ENCODE data around the gene JAZF1. TPM values are rescaled to one million over a fixed set of nuclear protein-coding genes. Genes with fewer than 3 reads are reported as not detected.

Gene JAZF1
- total RNA-seq, 1 experiment from 2014 or later: 3.4 TPM

DNA sequence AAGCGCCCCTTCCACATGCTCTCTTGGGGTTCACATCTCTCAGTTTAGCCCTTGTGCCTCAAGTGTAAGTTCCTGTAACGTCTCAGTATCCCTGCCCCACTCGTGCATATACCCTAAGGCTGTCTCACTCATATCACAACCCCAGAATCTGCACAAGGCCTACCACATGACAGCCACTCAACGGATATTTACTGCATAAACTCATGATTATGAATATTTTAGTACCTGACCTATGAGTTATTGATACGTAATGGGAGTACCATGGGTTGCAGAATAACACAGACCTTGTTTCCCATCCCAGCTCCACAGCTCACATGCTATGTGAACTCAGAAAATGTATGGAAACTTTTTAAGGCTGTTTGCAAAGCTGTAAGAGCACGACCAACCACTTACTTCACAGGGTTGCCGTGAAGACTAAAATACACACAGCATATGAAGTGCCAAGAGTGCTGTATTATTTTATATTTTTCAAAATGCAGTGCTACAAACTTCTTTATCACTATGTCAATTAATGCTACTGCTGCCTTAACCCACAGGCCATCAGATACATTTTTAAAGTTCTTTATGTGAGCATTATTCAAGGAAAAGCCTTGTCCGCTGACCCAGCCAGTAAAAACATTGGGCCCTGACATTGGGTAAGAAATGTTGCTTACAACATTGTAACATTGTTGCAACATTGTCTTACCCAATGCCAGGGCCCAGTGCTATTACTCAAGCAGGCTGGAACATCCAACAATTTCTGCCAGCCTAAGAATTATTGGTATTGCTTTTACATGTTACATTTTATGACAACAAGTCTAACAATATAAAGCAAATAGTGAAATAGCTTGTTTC is 97.2 kb downstream of the JAZF1 start:
- H3K4me2 ChIP-seq (ENCODE audit: low read length): no peak overlapping the region
- RAD21 ChIA-PET (ENCODE audit: low non-redundant PET in 1 of 2, low total read pairs in 2 of 2, uncharacterized antibody in 2 of 2, unreplicated experiment in 2 of 2): no interaction called here
- H3K4me3 ChIP-seq (replicated peaks in 1 of 2; ENCODE audit: low read depth in 1 of 2, low read length in 2 of 2): no peak overlapping the region
- ATAC-seq (no peak), DNase-seq (ENCODE audit: low read depth, low spot score) (no peak)
- no TSS peak for BruUV-seq (replicated peaks)
- POLR2A ChIA-PET: no interaction called here
- no peaks in the 10 kb centered on the region for H3K79me2 ChIP-seq (ENCODE audit: insufficient read depth, low read length)
- H3K9me2 ChIP-seq (ENCODE audit: insufficient read depth): no peaks in the 10 kb centered on the region
- H3K4me1 ChIP-seq (ENCODE audit: control insufficient read depth in 1 of 2, insufficient read depth in 2 of 2, low read length in 2 of 2): no peaks in the 10 kb centered on the region
- no peak overlapping the region for H2AFZ ChIP-seq (ENCODE audit: low read depth, low read length, poor library complexity, severe bottlenecking)
- H4K20me1 ChIP-seq (ENCODE audit: insufficient read depth): no peaks in the 10 kb centered on the region
- no peaks in the 10 kb centered on the region for H3K36me3 ChIP-seq (ENCODE audit: control insufficient read depth in 1 of 2, insufficient read depth in 2 of 2, low read length in 2 of 2)
- H3K9ac ChIP-seq (ENCODE audit: low read length): no peak overlapping the region
- CTCF ChIA-PET: interaction anchor here (1.3 to 3.3 kb wide), 4 partner anchors 10 to 22 kb away, joined by 3 to 11 read pairs (median 4); no protein-coding TSS in a partner anchor
- H3K9me3 ChIP-seq (ENCODE audit: control insufficient read depth in 1 of 2, insufficient read depth in 1 of 2, low read depth in 1 of 2, low read length in 2 of 2): no peaks in the 10 kb centered on the region
- TF ChIP-seq SRF (IDR thresholded peaks at IDR 0.05; ENCODE audit: low read depth) (no peak), EGR1 (IDR thresholded peaks at IDR 0.05; ENCODE audit: low read depth) (no peak), JUND (IDR thresholded peaks at IDR 0.05) (no peak), RAD21 (IDR thresholded peaks at IDR 0.05; ENCODE audit: low read depth) (no peak), CEBPB (IDR thresholded peaks at IDR 0.05; ENCODE audit: low read depth) (no peak), CBX3 (IDR thresholded peaks at IDR 0.05; ENCODE audit: low read depth) (no peak), FOSL1 (IDR thresholded peaks at IDR 0.05; ENCODE audit: low read depth) (no peak), EZH2phosphoT487 (IDR thresholded peaks at IDR 0.05; ENCODE audit: borderline replicate concordance) (no peak)
- TF ChIP-seq, protein P1, sequence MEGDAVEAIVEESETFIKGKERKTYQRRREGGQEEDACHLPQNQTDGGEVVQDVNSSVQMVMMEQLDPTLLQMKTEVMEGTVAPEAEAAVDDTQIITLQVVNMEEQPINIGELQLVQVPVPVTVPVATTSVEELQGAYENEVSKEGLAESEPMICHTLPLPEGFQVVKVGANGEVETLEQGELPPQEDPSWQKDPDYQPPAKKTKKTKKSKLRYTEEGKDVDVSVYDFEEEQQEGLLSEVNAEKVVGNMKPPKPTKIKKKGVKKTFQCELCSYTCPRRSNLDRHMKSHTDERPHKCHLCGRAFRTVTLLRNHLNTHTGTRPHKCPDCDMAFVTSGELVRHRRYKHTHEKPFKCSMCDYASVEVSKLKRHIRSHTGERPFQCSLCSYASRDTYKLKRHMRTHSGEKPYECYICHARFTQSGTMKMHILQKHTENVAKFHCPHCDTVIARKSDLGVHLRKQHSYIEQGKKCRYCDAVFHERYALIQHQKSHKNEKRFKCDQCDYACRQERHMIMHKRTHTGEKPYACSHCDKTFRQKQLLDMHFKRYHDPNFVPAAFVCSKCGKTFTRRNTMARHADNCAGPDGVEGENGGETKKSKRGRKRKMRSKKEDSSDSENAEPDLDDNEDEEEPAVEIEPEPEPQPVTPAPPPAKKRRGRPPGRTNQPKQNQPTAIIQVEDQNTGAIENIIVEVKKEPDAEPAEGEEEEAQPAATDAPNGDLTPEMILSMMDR (IDR thresholded peaks at IDR 0.05 in 2 of 3, conservative IDR thresholded peaks at IDR 0.05 in 1 of 3; ENCODE audit: borderline replicate concordance in 1 of 3, insufficient read depth in 1 of 3, low read depth in 2 of 3, low read length in 2 of 3): no peak
- TF ChIP-seq, protein P2, sequence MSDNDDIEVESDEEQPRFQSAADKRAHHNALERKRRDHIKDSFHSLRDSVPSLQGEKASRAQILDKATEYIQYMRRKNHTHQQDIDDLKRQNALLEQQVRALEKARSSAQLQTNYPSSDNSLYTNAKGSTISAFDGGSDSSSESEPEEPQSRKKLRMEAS (IDR thresholded peaks at IDR 0.05): no peak
- no peak overlapping the region for H3K27ac ChIP-seq (ENCODE audit: low read depth, low read length)
- intact Hi-C loops (cut with micrococcal nuclease): no loop called here
- H3K27me3 ChIP-seq (ENCODE audit: insufficient read depth, low read length): no peaks in the 10 kb centered on the region
